ENCODE measurements around the gene CFAP45.

Gene CFAP45

DNA sequence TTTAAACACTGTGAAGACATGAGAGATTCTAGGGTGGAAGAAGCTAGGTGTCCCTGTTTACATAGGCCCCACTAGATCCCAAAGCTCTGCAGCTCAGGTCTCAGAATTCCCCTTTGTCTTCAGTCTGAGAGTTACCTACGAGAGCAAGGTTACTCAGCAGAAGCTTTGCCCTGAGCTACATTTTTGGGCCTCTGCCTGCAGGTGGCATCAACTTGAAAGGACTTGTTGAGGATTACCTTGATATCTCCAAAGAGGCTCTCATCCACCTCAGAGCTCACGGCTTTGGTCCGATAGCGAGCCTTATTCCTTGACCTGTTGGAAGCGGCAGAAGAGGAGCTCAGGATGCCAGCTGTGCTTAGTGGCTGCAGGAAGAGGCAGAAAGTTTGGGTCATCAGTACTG lies 7.0 kb downstream of the CFAP45 start:
- TF ChIP-seq, protein P1, sequence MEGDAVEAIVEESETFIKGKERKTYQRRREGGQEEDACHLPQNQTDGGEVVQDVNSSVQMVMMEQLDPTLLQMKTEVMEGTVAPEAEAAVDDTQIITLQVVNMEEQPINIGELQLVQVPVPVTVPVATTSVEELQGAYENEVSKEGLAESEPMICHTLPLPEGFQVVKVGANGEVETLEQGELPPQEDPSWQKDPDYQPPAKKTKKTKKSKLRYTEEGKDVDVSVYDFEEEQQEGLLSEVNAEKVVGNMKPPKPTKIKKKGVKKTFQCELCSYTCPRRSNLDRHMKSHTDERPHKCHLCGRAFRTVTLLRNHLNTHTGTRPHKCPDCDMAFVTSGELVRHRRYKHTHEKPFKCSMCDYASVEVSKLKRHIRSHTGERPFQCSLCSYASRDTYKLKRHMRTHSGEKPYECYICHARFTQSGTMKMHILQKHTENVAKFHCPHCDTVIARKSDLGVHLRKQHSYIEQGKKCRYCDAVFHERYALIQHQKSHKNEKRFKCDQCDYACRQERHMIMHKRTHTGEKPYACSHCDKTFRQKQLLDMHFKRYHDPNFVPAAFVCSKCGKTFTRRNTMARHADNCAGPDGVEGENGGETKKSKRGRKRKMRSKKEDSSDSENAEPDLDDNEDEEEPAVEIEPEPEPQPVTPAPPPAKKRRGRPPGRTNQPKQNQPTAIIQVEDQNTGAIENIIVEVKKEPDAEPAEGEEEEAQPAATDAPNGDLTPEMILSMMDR (conservative IDR thresholded peaks at IDR 0.05; ENCODE audit: control insufficient read depth, insufficient read depth, low read depth, low read length): no peak
- no peak for DNase-seq (ENCODE audit: low read depth)
- H3K4me3 ChIP-seq (ENCODE audit: control insufficient read depth, low read depth, low read length): no peak overlapping the region

DNA sequence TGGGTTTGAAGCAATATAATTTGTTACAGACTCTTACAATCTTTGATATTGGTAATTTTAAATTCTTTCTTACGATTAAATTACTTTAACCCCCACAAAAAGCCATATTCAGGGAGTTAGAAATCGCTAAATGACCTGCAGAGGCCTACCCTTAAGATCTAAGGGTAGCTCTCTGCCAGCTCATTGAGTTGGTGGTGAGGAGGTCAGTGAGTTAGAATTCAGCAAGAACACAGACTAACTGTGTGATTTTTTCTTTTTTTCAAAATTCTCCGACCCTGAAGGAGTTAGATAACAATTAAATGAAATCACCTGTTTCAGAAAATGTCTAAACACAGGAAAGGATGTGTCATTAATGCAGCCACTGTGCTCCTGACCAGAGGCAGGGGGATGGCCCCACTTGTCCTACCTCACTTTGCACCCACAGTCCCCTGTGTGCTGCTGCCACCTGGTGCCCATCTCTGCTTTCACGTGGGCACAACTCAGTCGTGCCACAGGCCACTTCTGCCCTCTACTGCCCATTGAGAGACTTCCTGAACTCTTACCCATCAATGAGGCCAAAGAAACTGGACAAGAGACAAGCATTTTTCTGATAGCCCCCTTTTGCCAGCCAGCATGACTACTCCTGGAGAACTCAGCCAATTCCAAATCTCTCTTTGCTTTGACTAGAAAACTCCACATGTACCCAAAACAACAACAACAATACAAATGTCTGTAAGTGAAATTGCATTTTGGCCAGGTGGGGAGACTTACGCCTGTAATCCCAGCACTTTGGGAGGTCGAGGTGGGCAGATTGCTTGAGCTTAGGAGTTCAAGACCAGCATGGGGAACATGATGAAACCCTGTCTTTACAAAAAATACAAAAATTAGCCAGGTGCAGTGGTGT lies 8.4 kb downstream of the CFAP45 start:
- DNase-seq (ENCODE audit: low read depth): peak; percentile 92
- no peak overlapping the region for H3K4me3 ChIP-seq (ENCODE audit: control insufficient read depth, low read depth, low read length)
- TF ChIP-seq, protein P1 (conservative IDR thresholded peaks at IDR 0.05; ENCODE audit: control insufficient read depth, insufficient read depth, low read depth, low read length): peak; percentile 100

DNA sequence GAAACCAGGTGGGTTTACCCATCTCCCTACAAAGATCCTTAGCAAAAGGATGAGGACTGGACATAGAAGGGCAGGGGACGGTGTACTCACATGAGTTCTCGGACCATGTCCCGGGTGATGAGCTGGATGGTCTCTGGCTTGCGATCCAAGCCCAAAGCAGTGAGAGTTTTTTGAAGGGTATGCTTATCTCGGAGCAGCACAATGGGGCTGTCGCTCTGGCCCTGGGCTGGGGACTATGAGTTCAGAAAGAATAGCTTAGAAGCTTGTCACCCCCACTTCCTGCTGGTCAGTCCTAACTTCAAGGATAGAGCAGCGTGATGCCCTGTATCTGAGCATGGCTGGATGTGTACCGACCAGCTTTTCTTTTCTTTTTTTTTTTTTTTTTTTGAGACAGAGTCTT lies 9.6 kb downstream of the CFAP45 start:
- no peak for DNase-seq (ENCODE audit: low read depth)
- TF ChIP-seq, protein P1 (conservative IDR thresholded peaks at IDR 0.05; ENCODE audit: control insufficient read depth, insufficient read depth, low read depth, low read length): no peak
- H3K4me3 ChIP-seq (ENCODE audit: control insufficient read depth, low read depth, low read length): peak overlapping the region; percentile 19

DNA sequence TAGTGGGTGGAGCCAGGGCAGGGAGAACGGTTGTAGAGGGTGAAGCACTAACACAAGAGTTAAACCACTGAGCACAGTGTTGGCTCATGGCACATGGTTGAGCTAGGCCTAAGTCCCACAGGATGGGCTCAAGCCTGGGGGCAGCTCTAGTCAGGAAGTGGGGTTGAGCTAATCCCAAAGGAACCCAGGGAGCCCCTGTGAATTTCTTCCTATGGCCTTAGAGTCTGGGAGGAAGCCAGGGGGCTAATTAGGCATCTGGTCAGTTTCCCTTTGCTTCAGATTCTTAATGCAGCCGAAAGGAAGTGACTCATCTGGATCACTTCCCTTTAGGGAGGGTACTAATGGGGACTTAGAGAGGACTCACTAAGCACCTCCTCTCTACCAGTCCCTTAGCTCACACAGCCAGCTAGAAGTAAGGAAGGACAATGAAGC lies 10.1 kb downstream of the CFAP45 start:
- peak overlapping the region; percentile 19 for H3K4me3 ChIP-seq (ENCODE audit: control insufficient read depth, low read depth, low read length)
- TF ChIP-seq, protein P1 (conservative IDR thresholded peaks at IDR 0.05; ENCODE audit: control insufficient read depth, insufficient read depth, low read depth, low read length): no peak
- DNase-seq (ENCODE audit: low read depth): peak; percentile 96

DNA sequence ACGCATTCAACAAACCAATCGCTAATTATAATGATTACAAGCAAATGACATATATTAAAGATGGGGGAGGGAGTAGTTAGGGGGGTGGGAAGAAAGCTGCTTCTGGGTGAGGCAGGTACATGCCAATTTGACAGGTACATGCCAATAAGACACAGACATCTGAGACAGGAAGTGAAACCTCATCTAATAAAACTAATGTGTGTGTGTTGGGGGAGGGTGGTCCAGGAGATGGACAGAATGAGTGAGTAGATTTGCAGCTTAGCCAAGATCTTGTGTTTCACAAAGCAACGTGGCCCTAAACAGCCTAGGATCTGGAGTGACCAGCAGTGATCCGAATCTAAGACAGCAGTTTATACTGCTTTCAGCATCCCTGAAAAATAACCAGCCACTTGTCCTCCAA lies 10.8 kb downstream of the CFAP45 start:
- no peak for DNase-seq (ENCODE audit: low read depth)
- H3K4me3 ChIP-seq (ENCODE audit: control insufficient read depth, low read depth, low read length): no peak overlapping the region
- TF ChIP-seq, protein P1 (conservative IDR thresholded peaks at IDR 0.05; ENCODE audit: control insufficient read depth, insufficient read depth, low read depth, low read length): no peak

DNA sequence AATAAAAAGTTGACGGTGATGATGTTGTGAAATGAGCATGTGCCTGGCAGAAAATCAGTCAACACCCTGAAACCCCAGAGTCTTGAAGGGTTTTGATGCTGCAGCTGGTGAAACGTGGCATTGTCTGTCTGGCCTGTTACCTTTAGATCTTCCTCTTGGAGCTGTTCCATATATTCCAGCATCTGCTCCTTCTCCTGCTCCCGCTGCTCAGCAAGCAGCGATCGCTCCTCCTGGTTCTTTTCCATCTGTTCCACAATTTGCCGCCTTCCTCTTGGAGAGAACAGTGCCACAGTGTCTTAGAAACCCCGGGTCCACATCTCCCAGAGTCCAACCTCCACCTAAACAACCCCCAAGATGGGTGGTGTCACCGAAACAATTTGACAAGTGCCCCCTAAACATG lies 15.7 kb downstream of the CFAP45 start:
- DNase-seq (ENCODE audit: low read depth): no peak
- TF ChIP-seq, protein P1 (conservative IDR thresholded peaks at IDR 0.05; ENCODE audit: control insufficient read depth, insufficient read depth, low read depth, low read length): no peak
- no peak overlapping the region for H3K4me3 ChIP-seq (ENCODE audit: control insufficient read depth, low read depth, low read length)
